ENCODE data around the gene CD38.
"Not testable (repeated sequence)": the region's sequence is repeated elsewhere in the genome, so short reads cannot be mapped to it uniquely, and the experiment has no call there.

Gene CD38

DNA sequence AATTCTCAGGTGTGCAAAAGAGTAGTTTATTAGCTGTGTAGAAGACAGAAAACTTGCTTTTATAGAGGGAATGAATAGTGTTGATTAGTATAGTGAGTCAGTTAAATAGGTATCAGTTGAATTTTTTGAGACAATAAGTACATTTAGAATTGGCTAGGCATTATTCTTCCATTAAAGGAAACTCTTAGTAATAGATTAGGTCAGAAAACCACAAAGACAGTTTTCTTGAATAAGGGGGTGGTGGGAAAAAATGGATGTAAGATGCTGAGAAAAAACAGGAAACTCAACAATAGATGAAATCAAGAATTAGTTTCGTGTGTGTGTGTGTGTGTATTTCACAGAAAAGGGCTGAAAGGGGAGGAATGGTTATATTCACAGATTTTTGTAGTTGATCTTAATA, 16.8 kb downstream of the CD38 start:
- DNase-seq (ENCODE audit: low read depth in 1 of 2, low spot score in 1 of 2) = no peak

- DNase-seq (ENCODE audit: low read depth in 1 of 2, low spot score in 1 of 2) = no peak
These were observed 19.2 kb downstream of the CD38 start for GRCh38 chr4:15797320-15797719.

GRCh38 chr4:15799141-15799540, 21.0 kb downstream of the CD38 start:
- no peak for DNase-seq (ENCODE audit: low read depth in 1 of 2, low spot score in 1 of 2)

DNA sequence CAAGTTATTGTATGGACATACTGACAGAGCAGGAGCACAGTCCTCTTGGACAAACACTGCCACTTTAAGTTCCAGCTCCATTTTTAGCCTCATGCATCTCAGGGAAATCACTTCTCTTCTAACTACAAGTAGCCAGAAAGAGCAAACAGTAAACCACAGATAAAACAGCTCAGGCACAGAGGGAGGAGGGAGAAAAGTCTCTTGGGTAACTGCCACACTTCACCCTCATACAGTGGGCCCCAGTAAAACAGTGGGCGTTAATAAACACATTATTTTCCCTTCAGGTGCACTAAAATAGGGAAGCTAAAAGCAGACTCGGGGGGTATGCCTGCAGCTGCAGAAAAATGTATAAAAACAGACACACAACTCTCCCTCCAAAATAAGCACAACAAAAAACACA, 21.6 kb downstream of the CD38 start:
- no peak for DNase-seq (ENCODE audit: low read depth in 1 of 2, low spot score in 1 of 2)

GRCh38 chr4:15802497-15802896, 24.4 kb downstream of the CD38 start:
- not testable (repeated sequence) for DNase-seq (ENCODE audit: low read depth in 1 of 2, low spot score in 1 of 2)

GRCh38 chr4:15805583-15806517, 27.7 kb downstream of the CD38 start:
- DNase-seq (ENCODE audit: low read depth in 1 of 2, low spot score in 1 of 2) = no peak

GRCh38 chr4:15809058-15809457, 30.9 kb downstream of the CD38 start:
- no peak for DNase-seq (ENCODE audit: low read depth in 1 of 2, low spot score in 1 of 2)

DNA sequence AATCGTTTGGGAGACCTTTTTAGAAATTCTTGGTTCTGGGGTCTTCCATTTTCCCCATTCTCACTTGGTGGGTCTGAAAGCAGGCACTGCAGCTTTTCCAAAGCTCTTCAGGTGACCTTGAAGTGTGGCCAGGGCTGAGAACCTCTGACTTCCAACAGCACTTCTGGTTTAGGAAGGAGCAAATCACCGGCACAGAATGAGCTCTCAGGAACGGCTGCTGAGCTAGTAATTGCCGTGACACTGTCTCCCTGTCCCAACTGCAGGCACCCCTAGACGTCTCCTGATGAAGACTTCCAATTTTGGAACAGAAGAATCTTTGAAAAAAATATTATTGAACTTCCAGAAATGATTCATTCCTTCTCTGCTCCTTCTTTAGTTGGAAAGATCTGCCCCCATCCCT, 31.3 kb downstream of the CD38 start:
- no peak for DNase-seq (ENCODE audit: low read depth in 1 of 2, low spot score in 1 of 2)

DNA sequence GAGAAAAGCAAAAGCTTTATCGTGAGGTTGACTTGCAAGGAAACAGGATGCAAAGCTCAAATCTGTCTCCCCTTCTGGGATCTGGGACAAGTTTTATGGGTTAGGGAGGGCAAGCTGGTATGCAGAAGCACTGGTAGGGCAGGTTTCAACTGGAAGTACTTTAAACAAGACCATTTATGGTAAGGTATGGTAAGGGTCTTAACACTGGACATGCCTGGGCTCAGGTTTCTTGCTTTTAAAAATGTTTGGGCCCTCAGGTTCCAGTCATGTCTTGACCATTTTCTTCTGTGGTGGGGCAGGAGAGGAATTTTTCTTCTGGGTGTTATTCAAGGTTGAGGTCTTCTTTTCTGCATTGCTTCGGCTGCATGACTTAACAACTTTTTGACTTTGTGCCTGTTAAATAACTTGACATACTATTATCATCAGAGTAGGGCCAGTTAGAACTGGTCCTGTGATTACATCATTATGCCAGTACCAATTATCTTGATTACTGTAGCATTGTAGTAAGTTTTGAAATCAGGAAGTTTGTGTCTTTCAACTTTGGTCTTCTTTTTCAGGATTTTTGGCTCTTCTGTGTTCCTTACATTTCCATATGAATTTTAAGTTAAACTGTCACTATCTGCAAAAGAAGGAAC, 33.7 kb downstream of the CD38 start:
- DNase-seq (ENCODE audit: low read depth in 1 of 2, low spot score in 1 of 2) = no peak

GRCh38 chr4:15832523-15833451, 54.7 kb downstream of the CD38 start:
- DNase-seq (ENCODE audit: low read depth in 1 of 2, low spot score in 1 of 2) = no peak

GRCh38 chr4:15833801-15834200, 55.7 kb downstream of the CD38 start:
- no peak for DNase-seq (ENCODE audit: low read depth in 1 of 2, low spot score in 1 of 2)

DNA sequence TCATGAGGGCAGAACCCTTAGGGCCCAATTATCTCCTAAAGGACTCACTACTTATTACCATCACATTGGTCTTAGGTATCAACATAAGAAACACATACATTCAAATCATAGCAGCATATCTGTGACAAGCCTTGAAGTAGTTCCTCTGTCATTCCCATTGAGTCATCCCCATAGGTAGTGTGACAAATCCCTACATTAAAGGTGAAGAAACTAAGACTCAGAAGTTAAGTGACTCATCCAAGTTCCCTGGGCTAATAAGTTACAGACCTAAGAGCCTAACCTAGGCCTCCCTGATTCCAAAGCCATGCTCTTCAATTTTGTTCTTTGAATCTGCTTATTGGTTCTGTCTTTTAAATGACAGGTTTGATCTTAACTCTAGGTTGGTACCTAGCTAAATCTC, 58.2 kb downstream of the CD38 start:
- no peak for DNase-seq (ENCODE audit: low read depth in 1 of 2, low spot score in 1 of 2)

DNA sequence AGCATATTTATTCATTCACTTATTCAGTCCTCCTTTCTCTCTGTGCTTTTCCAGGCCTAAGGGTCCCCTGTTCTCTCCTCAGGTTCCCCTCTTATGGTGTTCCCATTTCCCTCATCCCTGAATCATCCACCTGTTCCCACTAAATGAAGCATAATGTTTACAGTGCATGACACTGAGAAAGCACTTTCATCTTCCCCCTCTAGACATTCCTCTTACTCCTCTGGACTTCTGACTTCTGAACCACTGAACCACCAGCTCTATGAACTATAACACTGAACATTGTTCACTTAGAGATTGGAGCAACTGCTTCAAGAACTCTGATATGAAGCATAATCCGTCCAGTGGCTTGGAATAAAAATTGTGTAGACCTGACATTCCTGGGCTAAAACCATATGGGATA, 59.5 kb downstream of the CD38 start:
- DNase-seq (ENCODE audit: low read depth in 1 of 2, low spot score in 1 of 2) = no peak

DNA sequence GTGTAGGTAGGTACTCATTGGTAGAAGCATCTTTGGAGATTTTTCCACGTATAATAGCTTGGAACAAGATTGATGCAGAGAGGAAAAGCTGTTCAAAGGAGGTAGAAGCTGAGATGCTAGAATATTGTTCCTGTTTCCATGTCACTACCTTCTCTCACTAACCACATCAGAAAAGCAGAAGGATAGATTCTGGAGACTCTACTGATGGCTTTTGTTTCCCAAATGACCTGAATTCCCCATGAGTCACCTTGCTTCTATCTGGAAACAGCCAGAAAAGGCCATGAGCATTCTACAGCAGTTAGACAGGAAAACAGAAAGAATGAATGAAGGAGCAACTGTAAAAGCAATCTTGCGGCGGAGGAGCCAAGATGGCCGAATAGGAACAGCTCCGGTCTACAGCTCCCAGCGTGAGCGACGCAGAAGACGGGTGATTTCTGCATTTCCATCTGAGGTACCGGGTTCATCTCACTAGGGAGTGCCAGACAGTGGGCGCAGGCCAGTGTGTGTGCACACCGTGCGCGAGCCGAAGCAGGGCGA, 63.1 kb downstream of the CD38 start:
- not testable (repeated sequence) for DNase-seq (ENCODE audit: low read depth in 1 of 2, low spot score in 1 of 2)

GRCh38 chr4:15847746-15848145, 69.6 kb downstream of the CD38 start:
- no peak for DNase-seq (ENCODE audit: low read depth in 1 of 2, low spot score in 1 of 2)

DNA sequence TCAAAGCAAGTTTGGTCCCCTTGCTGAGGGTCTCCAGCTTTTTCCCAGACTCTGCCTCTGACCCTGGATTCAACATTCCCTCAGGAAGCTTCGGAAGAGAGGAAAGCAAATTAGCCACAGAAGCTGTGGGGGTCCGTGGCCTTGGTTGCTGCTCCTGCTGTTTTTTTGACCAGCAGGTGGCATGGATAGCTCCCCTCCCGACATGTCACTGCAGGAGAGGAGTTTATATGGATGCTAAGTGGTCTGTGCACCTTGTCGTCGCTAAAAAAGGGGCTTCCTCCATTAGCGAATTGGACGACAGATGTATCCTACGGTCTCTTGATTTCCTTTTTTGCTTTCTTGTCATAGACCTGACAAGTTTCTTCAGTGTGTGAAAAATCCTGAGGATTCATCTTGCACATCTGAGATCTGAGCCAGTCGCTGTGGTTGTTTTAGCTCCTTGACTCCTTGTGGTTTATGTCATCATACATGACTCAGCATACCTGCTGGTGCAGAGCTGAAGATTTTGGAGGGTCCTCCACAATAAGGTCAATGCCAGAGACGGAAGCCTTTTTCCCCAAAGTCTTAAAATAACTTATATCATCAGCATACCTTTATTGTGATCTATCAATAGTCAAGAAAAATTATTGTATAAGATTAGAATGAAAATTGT, 70.2 kb downstream of the CD38 start:
- no peak for DNase-seq (ENCODE audit: low read depth in 1 of 2, low spot score in 1 of 2)

GRCh38 chr4:15851969-15852368, 73.8 kb downstream of the CD38 start:
- DNase-seq (ENCODE audit: low read depth in 1 of 2, low spot score in 1 of 2) = no peak

GRCh38 chr4:15852524-15852923, 74.4 kb downstream of the CD38 start:
- no peak for DNase-seq (ENCODE audit: low read depth in 1 of 2, low spot score in 1 of 2)

DNA sequence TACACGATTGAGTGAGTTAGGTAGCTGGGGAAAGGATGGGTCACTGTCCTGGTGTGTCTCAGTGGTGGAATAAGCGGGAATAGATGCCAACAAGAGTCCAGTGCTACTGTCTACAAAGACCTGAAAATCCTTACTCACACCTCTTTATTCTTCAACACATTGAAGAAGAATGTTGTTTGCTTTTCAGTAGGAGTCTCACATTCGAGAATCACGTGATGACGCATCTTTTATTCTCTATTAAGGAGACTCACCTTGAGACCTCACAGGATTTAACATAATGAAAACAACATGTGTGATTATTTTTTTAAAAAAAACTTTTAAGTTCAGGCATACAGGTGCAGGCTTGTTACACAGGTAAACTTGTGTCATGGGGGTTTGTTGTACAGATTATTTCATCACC, 75.2 kb downstream of the CD38 start:
- DNase-seq (ENCODE audit: low read depth in 1 of 2, low spot score in 1 of 2) = no peak

DNA sequence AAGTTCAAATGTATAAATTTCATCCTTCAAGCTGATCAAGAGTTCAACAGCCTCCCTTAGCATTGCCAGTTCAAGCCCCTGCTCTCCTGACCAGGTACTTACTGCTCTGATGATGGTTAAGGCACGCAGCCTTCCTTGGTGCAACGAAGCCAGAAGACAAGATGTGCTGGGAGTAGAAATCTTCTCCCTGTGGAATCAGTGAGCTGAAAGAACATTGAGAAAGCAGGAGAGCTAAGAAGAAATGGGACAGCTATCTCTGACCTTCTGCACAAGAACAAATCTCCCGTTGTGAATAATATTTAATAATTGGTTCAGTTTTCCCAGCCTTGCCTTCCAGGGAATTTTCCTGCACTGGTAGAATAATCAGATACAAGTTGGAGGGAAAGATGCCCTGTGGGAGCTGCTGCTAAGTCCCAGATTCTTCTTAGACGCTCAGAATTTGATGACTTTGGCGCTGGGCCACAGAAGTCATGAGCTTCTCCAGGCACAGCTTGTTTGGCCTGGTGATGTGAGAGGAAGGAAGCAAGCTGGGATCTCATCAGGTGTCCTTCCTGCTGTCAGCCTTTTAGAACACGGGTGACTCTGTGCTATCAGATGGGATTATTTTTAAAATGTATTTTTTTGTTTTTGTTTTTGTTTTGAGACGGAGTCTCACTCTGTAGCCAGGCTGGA, 77.8 kb downstream of the CD38 start:
- DNase-seq (ENCODE audit: low read depth in 1 of 2, low spot score in 1 of 2) = no peak
